ENCODE data around the gene CLIC4. TPM values are rescaled to one million over a fixed set of nuclear protein-coding genes. Genes with fewer than 3 reads are reported as not detected.

The CLIC4 gene
- total RNA-seq, 1 experiment from 2014 or later: 230 TPM

- peaks cover 27 to 32% of the 10 kb centered on the region in 2 experiments for H3K4me1 Mint-ChIP-seq
- no peaks in the 10 kb centered on the region for H4K20me1 ChIP-seq (ENCODE audit: control insufficient read depth, insufficient read depth, insufficient read length)
- H3K14ac ChIP-seq (ENCODE audit: insufficient read depth, low read length): 0 out of 2 replicates have a peak overlapping the region, but pooled peaks have one; percentile 26
- no peaks in the 10 kb centered on the region for H3K79me1 ChIP-seq (ENCODE audit: insufficient read depth, low read depth, low read length, poor library complexity, severe bottlenecking)
- H3K27me3 Mint-ChIP-seq (ENCODE audit: low read depth): peaks cover 2% of the 10 kb centered on the region
- no peak overlapping the region for H4K5ac ChIP-seq (ENCODE audit: insufficient read length, low read depth, low read length)
- no peak for TF ChIP-seq CTCF (conservative IDR thresholded peaks at IDR 0.05)
- no peak for DNase-seq
- H3K27ac ChIP-seq (ENCODE audit: insufficient read length, low read depth, low read length): no peak overlapping the region
- H3K56ac ChIP-seq (ENCODE audit: insufficient read length, low read depth, low read length): no peak overlapping the region
- no peak overlapping the region for H4K91ac ChIP-seq (ENCODE audit: insufficient read length, low read depth, low read length)
- no peak overlapping the region for H2AFZ ChIP-seq (ENCODE audit: low read length)
- no peak overlapping the region for H3K4me3 Mint-ChIP-seq
- H3K23ac ChIP-seq (ENCODE audit: insufficient read length, low read depth, low read length): no peak overlapping the region
- H3K4ac ChIP-seq (ENCODE audit: low read depth, low read length): no peak overlapping the region
- no peak overlapping the region for H2BK12ac ChIP-seq (ENCODE audit: insufficient read length, low read depth, low read length)
- H2BK120ac ChIP-seq (ENCODE audit: low read depth, low read length, poor library complexity, severe bottlenecking): no peak overlapping the region
- no CpG with 5 or more reads among the region's 7 CpGs for WGBS (ENCODE audit: extremely low coverage, insufficient read length, low lambda C conversion rate)
- H3K4me2 ChIP-seq (ENCODE audit: insufficient read depth, insufficient read length, low read length): no peak overlapping the region
- H3K27me3 ChIP-seq (ENCODE audit: insufficient read depth, low read length): no peaks in the 10 kb centered on the region
- H4K8ac ChIP-seq (replicated peaks; ENCODE audit: insufficient read length, low read depth, low read length): no peak overlapping the region
- no peak overlapping the region for H2AK5ac ChIP-seq (ENCODE audit: insufficient read length, low read length)
- H2BK5ac ChIP-seq (ENCODE audit: insufficient read length, low read length): no peak overlapping the region
- no peak overlapping the region for H3K9ac ChIP-seq (ENCODE audit: extremely low read depth, insufficient read length, low read length)
- no peaks in the 10 kb centered on the region for H3K23me2 ChIP-seq (ENCODE audit: insufficient read length, low read depth, low read length, poor library complexity, severe bottlenecking)
- H3K27ac Mint-ChIP-seq: peak overlapping the region in 1 of 3 experiments; percentile 92; a peak in 2 of 7 replicates
- peaks cover 0 to 3% of the 10 kb centered on the region in 2 experiments; a peak in 3 of 5 replicates for H3K9me3 Mint-ChIP-seq
- H3K36me3 Mint-ChIP-seq (ENCODE audit: insufficient read depth in 1 of 3, low read depth in 3 of 3): peaks cover 3 to 9% (median 5%) of the 10 kb centered on the region in 3 experiments; a peak in 4 of 7 replicates
- peaks cover 2% of the 10 kb centered on the region; the same call in 1 of the 2 replicates for H3K4me1 ChIP-seq (ENCODE audit: insufficient read depth, low read length)
- no peak overlapping the region for H3K18ac ChIP-seq (ENCODE audit: insufficient read length, low read depth, low read length)
- H2BK15ac ChIP-seq (ENCODE audit: low read depth, low read length): no peak overlapping the region
- no peak overlapping the region for H3T11ph ChIP-seq (ENCODE audit: low read length)
- no peaks in the 10 kb centered on the region for H3K79me2 ChIP-seq (ENCODE audit: insufficient read depth, low read length)
- no peak overlapping the region for H2BK20ac ChIP-seq (ENCODE audit: low read depth, low read length, poor library complexity, severe bottlenecking)
- no peaks in the 10 kb centered on the region for H3K9me3 ChIP-seq (ENCODE audit: control insufficient read depth, low read depth, low read length)
Observed at GRCh38 chr1:24699628-24700027, 45.6 kb upstream of the CLIC4 start.

Data from H9 (cell line).